ENCODE results near the gene PLCG2.

PLCG2 gene

GRCh38 chr16:81945665-81946064, 166.6 kb downstream of the PLCG2 start:
- Histone ChIP-seq H2AFZ (ENCODE audit: low read depth, low read length, severe bottlenecking) (no peak overlapping the region), H3K36me3 (ENCODE audit: low read length) (peaks cover 93% of the 10 kb centered on the region), H3K9me3 (ENCODE audit: insufficient read depth, low read length) (no peaks in the 10 kb centered on the region), H3F3A (ENCODE audit: insufficient read depth) (peaks cover 5% of the 10 kb centered on the region; the same call in 1 of the 2 replicates), H3K4me2 (ENCODE audit: low read depth, low read length, poor library complexity, severe bottlenecking) (no peak overlapping the region), H3K79me2 (ENCODE audit: insufficient read depth, low read length) (no peaks in the 10 kb centered on the region), H3K9ac (ENCODE audit: low read length) (no peak overlapping the region), H3K9me2 (replicated peaks; ENCODE audit: insufficient read depth, low read length) (no peaks in the 10 kb centered on the region), H3K27ac (ENCODE audit: low read depth, low read length) (no peak overlapping the region), H3K4me3 (ENCODE audit: insufficient read depth, low read length, poor library complexity, severe bottlenecking) (no peak overlapping the region), H3K27me3 (ENCODE audit: low read length) (no peaks in the 10 kb centered on the region), H4K20me1 (ENCODE audit: low read depth, low read length) (no peaks in the 10 kb centered on the region)
- no peak for TF ChIP-seq CTCF (IDR thresholded peaks at IDR 0.05; ENCODE audit: insufficient read depth, low read length, poor library complexity, severe bottlenecking)
- TF ChIP-seq EZH2phosphoT487 (conservative IDR thresholded peaks at IDR 0.05; ENCODE audit: low read length), result no peak

- Histone ChIP-seq H2AFZ (ENCODE audit: low read depth, low read length, severe bottlenecking) (no peak overlapping the region), H3K4me3 (ENCODE audit: insufficient read depth, low read length, poor library complexity, severe bottlenecking) (no peak overlapping the region), H3F3A (ENCODE audit: insufficient read depth) (peaks cover 10% of the 10 kb centered on the region; the same call in 1 of the 2 replicates), H3K27ac (ENCODE audit: low read depth, low read length) (no peak overlapping the region), H3K27me3 (ENCODE audit: low read length) (no peaks in the 10 kb centered on the region), H3K9me2 (replicated peaks; ENCODE audit: insufficient read depth, low read length) (no peaks in the 10 kb centered on the region), H3K9me3 (ENCODE audit: insufficient read depth, low read length) (no peaks in the 10 kb centered on the region), H4K20me1 (ENCODE audit: low read depth, low read length) (no peaks in the 10 kb centered on the region), H3K9ac (ENCODE audit: low read length) (no peak overlapping the region), H3K36me3 (ENCODE audit: low read length) (peaks cover 95% of the 10 kb centered on the region), H3K79me2 (ENCODE audit: insufficient read depth, low read length) (no peaks in the 10 kb centered on the region), H3K4me2 (ENCODE audit: low read depth, low read length, poor library complexity, severe bottlenecking) (no peak overlapping the region)
- TF ChIP-seq EZH2phosphoT487 (conservative IDR thresholded peaks at IDR 0.05; ENCODE audit: low read length) (no peak), CTCF (IDR thresholded peaks at IDR 0.05; ENCODE audit: insufficient read depth, low read length, poor library complexity, severe bottlenecking) (no peak)
These were observed 167.1 kb downstream of the PLCG2 start for GRCh38 chr16:81946206-81946605.

- Histone ChIP-seq H3K79me2 (ENCODE audit: insufficient read depth, low read length) (no peaks in the 10 kb centered on the region), H3K4me3 (ENCODE audit: insufficient read depth, low read length, poor library complexity, severe bottlenecking) (no peak overlapping the region), H3K9ac (ENCODE audit: low read length) (no peak overlapping the region), H3K9me3 (ENCODE audit: insufficient read depth, low read length) (no peaks in the 10 kb centered on the region), H3K27me3 (ENCODE audit: low read length) (no peaks in the 10 kb centered on the region), H3K36me3 (ENCODE audit: low read length) (peaks cover 81% of the 10 kb centered on the region), H3K4me2 (ENCODE audit: low read depth, low read length, poor library complexity, severe bottlenecking) (no peak overlapping the region), H3K9me2 (replicated peaks; ENCODE audit: insufficient read depth, low read length) (no peaks in the 10 kb centered on the region), H2AFZ (ENCODE audit: low read depth, low read length, severe bottlenecking) (no peak overlapping the region), H3K27ac (ENCODE audit: low read depth, low read length) (no peak overlapping the region), H4K20me1 (ENCODE audit: low read depth, low read length) (no peaks in the 10 kb centered on the region), H3F3A (ENCODE audit: insufficient read depth) (peaks cover 26% of the 10 kb centered on the region)
- TF ChIP-seq EZH2phosphoT487 (conservative IDR thresholded peaks at IDR 0.05; ENCODE audit: low read length), result no peak
- TF ChIP-seq CTCF (IDR thresholded peaks at IDR 0.05; ENCODE audit: insufficient read depth, low read length, poor library complexity, severe bottlenecking), result no peak
These were observed 172.5 kb downstream of the PLCG2 start for GRCh38 chr16:81951564-81951963.
